Measurements from ENCODE around the gene PRAMEF18. TPM values are rescaled to one million over a fixed set of nuclear protein-coding genes. Genes with fewer than 3 reads are reported as not detected.

Gene PRAMEF18, protein sequence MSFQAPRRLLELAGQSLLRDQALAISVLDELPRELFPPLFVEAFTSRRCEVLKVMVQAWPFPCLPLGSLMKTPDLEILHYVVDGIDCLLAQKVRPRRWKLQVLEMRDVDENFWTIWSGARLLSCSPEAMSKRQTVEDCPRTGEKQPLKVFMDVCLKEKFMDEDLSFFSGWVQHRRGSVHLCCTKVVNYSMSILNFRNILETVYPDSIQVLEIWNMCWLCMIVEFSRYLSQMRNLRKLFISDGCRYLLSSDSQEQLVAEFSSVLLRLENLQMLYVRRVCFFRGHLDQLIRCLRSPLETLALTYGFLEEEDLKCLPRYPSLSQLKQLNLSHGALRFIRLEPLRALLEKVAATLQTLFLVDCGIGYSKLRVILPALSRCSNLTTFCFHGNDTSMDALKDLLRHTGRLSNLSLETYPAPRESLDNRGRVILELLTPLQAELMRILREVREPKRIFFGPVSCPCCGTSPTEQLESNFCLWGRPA
- not detected in 2 replicates for total RNA-seq

DNA sequence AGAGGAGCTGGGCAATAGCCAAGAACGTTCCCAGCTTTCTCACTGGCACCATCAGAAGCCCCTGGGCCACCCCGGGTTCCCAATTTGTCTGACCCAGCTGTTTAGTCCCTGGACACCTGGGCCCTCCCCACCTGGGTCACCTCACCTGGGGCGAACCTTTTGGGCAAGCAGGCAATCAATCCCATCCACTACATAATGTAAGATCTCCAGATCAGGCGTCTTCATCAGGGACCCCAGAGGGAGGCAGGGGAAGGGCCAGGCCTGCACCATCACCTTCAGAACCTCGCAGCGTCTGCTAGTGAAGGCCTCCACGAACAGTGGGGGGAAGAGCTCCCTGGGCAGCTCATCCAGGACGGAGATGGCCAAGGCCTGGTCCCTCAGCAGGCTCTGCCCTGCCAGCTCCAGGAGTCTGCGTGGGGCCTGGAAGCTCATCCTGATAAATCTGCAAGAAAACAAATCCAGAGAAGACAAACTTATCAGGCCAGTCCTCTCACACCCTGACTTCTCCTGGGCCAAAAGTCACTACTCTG is at the start of gene PRAMEF18:
Gene PRAMEF18 (minus strand): TSS at position 480 of the 530 bp plus-strand sequence. CDS start 48 bp downstream, at position 432.

DNA sequence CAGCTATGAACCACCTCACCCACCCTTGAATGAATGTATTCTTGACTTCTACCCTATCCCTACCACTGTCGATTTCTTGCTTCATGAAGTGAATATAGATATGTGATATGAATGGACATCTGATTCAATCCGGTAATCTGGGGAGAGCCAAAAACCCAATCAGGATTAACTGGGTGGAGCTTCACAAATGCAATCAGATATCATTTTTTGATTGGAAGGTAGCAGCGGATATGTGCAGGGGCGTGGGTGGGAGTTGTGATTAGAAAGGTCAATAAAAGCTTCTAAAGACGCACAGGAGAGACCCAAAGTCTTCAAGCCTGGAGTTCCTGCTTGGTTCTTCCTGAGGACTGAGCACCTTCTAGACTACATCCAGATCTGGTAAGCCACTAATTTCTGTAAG is 27.9 kb upstream of the PRAMEF18 start, which contains the start of gene PRAMEF5:
Gene PRAMEF5 (plus strand): TSS at position 301 of the 400 bp plus-strand sequence. CDS start 5,071 bp downstream, outside the sequence.

DNA sequence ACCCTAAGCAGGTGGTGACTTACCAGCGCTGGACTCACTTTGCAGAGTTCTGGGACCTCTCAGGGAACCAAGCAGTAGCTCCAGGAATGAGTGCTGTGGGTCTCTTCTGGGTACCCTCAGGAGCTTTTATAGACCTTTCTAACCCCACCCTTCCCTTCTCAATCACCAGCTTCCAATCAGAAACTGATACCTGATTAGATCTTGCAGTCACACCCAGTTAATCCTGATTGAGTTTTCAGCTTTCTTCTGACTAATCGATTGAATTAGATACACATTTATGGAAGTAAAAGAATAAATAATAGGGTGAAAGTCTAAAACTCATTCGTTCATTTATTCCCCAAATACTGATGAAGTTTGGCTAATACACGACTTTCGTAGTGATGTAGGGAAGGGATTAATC is 24.6 kb downstream of the PRAMEF18 start, which contains the start of gene PRAMEF13:
Gene PRAMEF13 (minus strand): TSS at position 101 of the 400 bp plus-strand sequence. CDS start 1,820 bp downstream, outside the sequence.

Other genes starting within 250 kb of the PRAMEF18 start
- not detected in 2 replicates for gene PRAMEF27, start 169.6 kb downstream of the PRAMEF18 start, total RNA-seq
- not detected in 2 replicates for gene HNRNPCL3, start 165.4 kb downstream of the PRAMEF18 start, total RNA-seq
- gene PRAMEF25, start 155.4 kb downstream of the PRAMEF18 start, total RNA-seq, result not detected in 2 replicates
- not detected in 2 replicates for gene HNRNPCL2, start 109.3 kb downstream of the PRAMEF18 start, total RNA-seq
- not detected in 2 replicates for gene PRAMEF26, start 70.1 kb downstream of the PRAMEF18 start, total RNA-seq
- gene HNRNPCL4, start 60.5 kb downstream of the PRAMEF18 start, total RNA-seq, result not detected in 2 replicates
- gene PRAMEF9, start 54.3 kb downstream of the PRAMEF18 start, total RNA-seq, result not detected in 2 replicates
- not detected in 2 replicates for gene PRAMEF13, start 24.7 kb downstream of the PRAMEF18 start, total RNA-seq
- not detected in 2 replicates for gene PRAMEF5, start 28.0 kb upstream of the PRAMEF18 start, total RNA-seq
- gene PRAMEF8, start 59.0 kb upstream of the PRAMEF18 start, total RNA-seq, result not detected in 2 replicates
- not detected in 2 replicates for gene PRAMEF33, start 77.4 kb upstream of the PRAMEF18 start, total RNA-seq
- not detected in 2 replicates for gene PRAMEF15, start 89.4 kb upstream of the PRAMEF18 start, total RNA-seq
- not detected in 2 replicates for gene PRAMEF14, start 121.0 kb upstream of the PRAMEF18 start, total RNA-seq
- gene PRAMEF19, start 145.8 kb upstream of the PRAMEF18 start, total RNA-seq, result not detected in 2 replicates
- not detected in 2 replicates for gene PRAMEF17, start 163.5 kb upstream of the PRAMEF18 start, total RNA-seq
- not detected in 2 replicates for gene PRAMEF20, start 184.3 kb upstream of the PRAMEF18 start, total RNA-seq